HG02970 (cell line): ENCODE measurements around the gene PARP9.

Experiments used
- ATAC-seq: cut with Tn5 transposase; IDR thresholded peaks from one replicate; pipeline ENCODE4 v1.9.1; 2021; ENCODE audit warnings: mild to moderate bottlenecking, moderate library complexity, moderate number of reproducible peaks; ENCODE audit not compliant: unreplicated experiment, low FRiP score

Gene PARP9

GRCh38 chr3:122493296-122493695, 70.8 kb downstream of the PARP9 start:
- ATAC-seq: no peak

GRCh38 chr3:122488262-122488973, 75.7 kb downstream of the PARP9 start:
- ATAC-seq: no peak

GRCh38 chr3:122484985-122485384, 79.1 kb downstream of the PARP9 start:
- ATAC-seq: no peak

- ATAC-seq: no peak
Observed at GRCh38 chr3:122481390-122481789, 82.7 kb downstream of the PARP9 start.
